Hepatocyte (in vitro differentiated cells): ENCODE measurements around the gene SHROOM3. TPM values are rescaled to one million over a fixed set of nuclear protein-coding genes. Genes with fewer than 3 reads are reported as not detected.

Source experiments
- DNase-seq: peaks from one replicate; pipeline ENCODE4 v3.0.0-alpha.2; 2016; ENCODE audit warnings: low spot score
- H2AFZ ChIP-seq: fragments of 200-600 bp; sonication (generic); 2 replicates; pipeline ENCODE4 v1.6.0; 2016; ENCODE audit warnings: antibody characterized with exemption, mild to moderate bottlenecking
- H3K27ac ChIP-seq: fragments of 200-600 bp; sonication (generic); 2 replicates; pipeline ENCODE4 v1.5.1; 2016; ENCODE audit warnings: mild to moderate bottlenecking
- H3K27me3 ChIP-seq: fragments of 200-600 bp; sonication (generic); 2 replicates; pipeline ENCODE4 v1.6.1; 2016
- H3K36me3 ChIP-seq: fragments of 200-600 bp; sonication (generic); replicated peaks from 2 replicates; pipeline ENCODE4 v1.5.1; 2016; ENCODE audit warnings: low read depth; ENCODE audit not compliant: insufficient read depth
- H3K4me1 ChIP-seq: fragments of 200-600 bp; sonication (generic); 2 replicates; pipeline ENCODE4 v1.5.1; 2016; ENCODE audit warnings: mild to moderate bottlenecking, moderate library complexity; ENCODE audit not compliant: insufficient read depth
- H3K4me2 ChIP-seq: fragments of 200-600 bp; sonication (generic); 2 replicates; pipeline ENCODE4 v1.6.0; 2016
- H3K4me3 ChIP-seq: fragments of 200-600 bp; sonication (generic); 2 replicates; pipeline ENCODE4 v1.5.1; 2016; ENCODE audit warnings: mild to moderate bottlenecking
- H3K79me2 ChIP-seq: fragments of 200-600 bp; sonication (generic); 2 replicates; pipeline ENCODE4 v1.6.0; 2017; ENCODE audit warnings: mild to moderate bottlenecking
- H3K9me2 ChIP-seq: fragments of 200-600 bp; sonication (generic); replicated peaks from 2 replicates; pipeline ENCODE4 v1.6.0; 2017; ENCODE audit warnings: mild to moderate bottlenecking; ENCODE audit not compliant: insufficient read depth
- H3K9me3 ChIP-seq: fragments of 200-600 bp; sonication (generic); 2 replicates; pipeline ENCODE4 v1.5.1; 2016; ENCODE audit warnings: low read depth, mild to moderate bottlenecking
- H4K20me1 ChIP-seq: fragments of 200-600 bp; sonication (generic); 2 replicates; pipeline ENCODE4 v1.6.0; 2016; ENCODE audit warnings: mild to moderate bottlenecking; ENCODE audit not compliant: insufficient read depth, poor library complexity, severe bottlenecking
- CTCF ChIP-seq: fragments of 200-600 bp; sonication (generic); IDR thresholded peaks from 2 replicates; pipeline ENCODE4 v1.5.1; 2016; ENCODE audit warnings: antibody characterized with exemption, mild to moderate bottlenecking; ENCODE audit not compliant: poor library complexity
- EZH2 ChIP-seq: fragments of 200-600 bp; sonication (generic); IDR thresholded peaks from 2 replicates; pipeline ENCODE4 v1.6.1; 2016; ENCODE audit warnings: antibody characterized with exemption, mild to moderate bottlenecking, borderline replicate concordance
- EZH2phosphoT487 ChIP-seq: fragments of 200-600 bp; sonication (generic); IDR thresholded peaks from one replicate; pipeline ENCODE4 v1.6.1; 2018; ENCODE audit warnings: antibody characterized with exemption, mild to moderate bottlenecking, low read depth, moderate library complexity; ENCODE audit not compliant: unreplicated experiment, severe bottlenecking
- WGBS: methylation state at CpG from one replicate; pipeline ENCODE4 v1.1.6; 2016; ENCODE audit warnings: low lambda C conversion rate; ENCODE audit errors: missing lambda C conversion rate; 5-methylcytosine and 5-hydroxymethylcytosine counted together
- polyA plus RNA-seq: library from polyadenylated mRNA; unstranded; fragments of >200 nt; fragmentation: Nextera tagmentation; extraction: Ambion mirVana; gene quantifications from 2 replicates; pipeline ENCODE4 v1.2.1, GENCODE V29; 2016
- total RNA-seq: library from RNA; depleted of rRNA; stranded (reverse); fragments of >200 nt; gene quantifications from 2 replicates; pipeline ENCODE4 v1.2.3, GENCODE V29; 2014

The SHROOM3 gene
- 58.8 and 63.1 TPM in 2 replicates for total RNA-seq
- polyA plus RNA-seq: 35.0 and 42.6 TPM in 2 replicates

GRCh38 chr4:76434901-76435527, at the start of gene SHROOM3:
Gene SHROOM3, plus strand, starts transcription at chr4:76435229. Its CDS starts 824 bp downstream, at chr4:76436053.
- Histone ChIP-seq H3K79me2 (no peaks in the 10 kb centered on the region), H3K27me3 (no peaks in the 10 kb centered on the region), H3K9me3 (no peaks in the 10 kb centered on the region), H4K20me1 (no peaks in the 10 kb centered on the region), H3K4me2 (peak within 1 kb of the TSS; percentile 74), H3K36me3 (no peaks in the 10 kb centered on the region), H2AFZ (peak within 1 kb of the TSS; percentile 79), H3K4me1 (peaks cover 7% of the 10 kb centered on the region), H3K27ac (peak within 1 kb of the TSS; percentile 51), H3K4me3 (peak within 1 kb of the TSS; percentile 38), H3K9me2 (no peaks in the 10 kb centered on the region)
- 28% methylated on average over 9 of the region's 9 CpGs for WGBS
- TF ChIP-seq EZH2phosphoT487 (no peak), CTCF (no peak), EZH2 (no peak)
- DNase-seq: no peak

- H3K79me2 ChIP-seq: no peaks in the 10 kb centered on the region
- H3K4me2 ChIP-seq: no peak overlapping the region
- H3K9me2 ChIP-seq: no peaks in the 10 kb centered on the region
- no peak overlapping the region for H3K4me3 ChIP-seq
- H2AFZ ChIP-seq: no peak overlapping the region
- no peaks in the 10 kb centered on the region for H3K9me3 ChIP-seq
- peaks cover 13% of the 10 kb centered on the region for H3K4me1 ChIP-seq
- H4K20me1 ChIP-seq: no peaks in the 10 kb centered on the region
- DNase-seq: no peak
- no peaks in the 10 kb centered on the region for H3K27me3 ChIP-seq
- no peak overlapping the region for H3K27ac ChIP-seq
- 93% methylated on average over 6 of the region's 6 CpGs for WGBS
- H3K36me3 ChIP-seq: no peaks in the 10 kb centered on the region
- TF ChIP-seq EZH2 (no peak), CTCF (no peak), EZH2phosphoT487 (no peak)
These were observed 49.1 kb upstream of the SHROOM3 start for GRCh38 chr4:76385974-76386373.

DNA sequence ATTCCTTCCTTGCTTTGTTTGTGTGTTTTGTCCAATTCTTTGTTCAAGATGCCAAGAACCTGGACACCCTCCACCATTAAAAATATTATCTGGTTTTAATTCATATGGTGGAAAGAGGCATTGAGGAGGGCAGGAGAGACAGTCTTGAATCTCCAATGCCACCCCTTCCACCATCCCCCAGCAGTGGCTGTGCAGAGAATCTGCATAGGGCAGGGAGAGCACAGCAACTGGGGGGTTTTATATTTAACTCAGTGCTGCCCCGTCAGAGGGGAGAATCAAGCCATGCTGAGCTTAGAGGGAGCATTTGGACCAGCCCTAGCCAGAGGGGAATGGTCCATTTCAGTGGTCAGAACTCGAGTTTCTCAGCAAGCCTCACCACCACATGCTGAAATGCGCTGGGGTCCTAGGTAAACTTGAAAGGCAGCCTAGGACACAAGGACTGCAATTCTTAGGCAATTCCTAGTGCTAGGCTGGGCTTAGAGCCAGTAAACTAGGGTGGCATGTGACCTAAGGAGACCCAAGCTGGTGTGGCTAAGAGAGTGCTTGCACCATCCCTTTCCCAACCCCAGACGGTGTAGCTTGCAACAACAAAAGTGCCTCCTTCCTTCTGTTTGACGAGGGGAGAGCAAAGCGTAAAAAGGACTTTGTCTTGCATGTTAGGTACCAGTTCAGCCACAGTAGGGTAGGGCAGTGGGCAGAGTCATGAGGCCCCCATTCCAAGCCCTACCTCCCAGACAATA, 48.3 kb upstream of the SHROOM3 start:
- H3K27me3 ChIP-seq: no peaks in the 10 kb centered on the region
- no peak overlapping the region for H3K4me2 ChIP-seq
- peaks cover 13% of the 10 kb centered on the region for H3K4me1 ChIP-seq
- H3K36me3 ChIP-seq: no peaks in the 10 kb centered on the region
- no peak overlapping the region for H3K4me3 ChIP-seq
- no peaks in the 10 kb centered on the region for H3K79me2 ChIP-seq
- no peaks in the 10 kb centered on the region for H4K20me1 ChIP-seq
- WGBS: 92% methylated on average over 6 of the region's 6 CpGs
- no peak for DNase-seq
- no peak overlapping the region for H2AFZ ChIP-seq
- no peak for TF ChIP-seq EZH2phosphoT487
- no peak for TF ChIP-seq CTCF
- TF ChIP-seq EZH2: no peak
- no peak overlapping the region for H3K27ac ChIP-seq
- no peaks in the 10 kb centered on the region for H3K9me3 ChIP-seq
- H3K9me2 ChIP-seq: no peaks in the 10 kb centered on the region
